ENCODE measurements around the gene SF3A1.

SF3A1 gene

GRCh38 chr22:30294830-30295229 is 61.9 kb downstream of the SF3A1 start:
- in situ Hi-C loops (cut with MboI; ENCODE audit: low sequenced_read_pairs, unreplicated experiment), result no loop called here
- no peak for DNase-seq (ENCODE audit: low spot score)
- no peak for TF ChIP-seq CTCF (IDR thresholded peaks at IDR 0.05; ENCODE audit: borderline replicate concordance, control extremely low read depth, extremely low read depth, insufficient read depth, missing control alignments)

GRCh38 chr22:30294066-30294465 is 62.6 kb downstream of the SF3A1 start:
- in situ Hi-C loops (cut with MboI; ENCODE audit: low sequenced_read_pairs, unreplicated experiment), result no loop called here
- no peak for DNase-seq (ENCODE audit: low spot score)
- TF ChIP-seq CTCF (IDR thresholded peaks at IDR 0.05; ENCODE audit: borderline replicate concordance, control extremely low read depth, extremely low read depth, insufficient read depth, missing control alignments), result no peak

- TF ChIP-seq CTCF (IDR thresholded peaks at IDR 0.05; ENCODE audit: borderline replicate concordance, control extremely low read depth, extremely low read depth, insufficient read depth, missing control alignments), result no peak
- no peak for DNase-seq (ENCODE audit: low spot score)
- in situ Hi-C loops (cut with MboI; ENCODE audit: low sequenced_read_pairs, unreplicated experiment), result no loop called here
These were observed 63.7 kb downstream of the SF3A1 start for GRCh38 chr22:30293026-30293425.

DNA sequence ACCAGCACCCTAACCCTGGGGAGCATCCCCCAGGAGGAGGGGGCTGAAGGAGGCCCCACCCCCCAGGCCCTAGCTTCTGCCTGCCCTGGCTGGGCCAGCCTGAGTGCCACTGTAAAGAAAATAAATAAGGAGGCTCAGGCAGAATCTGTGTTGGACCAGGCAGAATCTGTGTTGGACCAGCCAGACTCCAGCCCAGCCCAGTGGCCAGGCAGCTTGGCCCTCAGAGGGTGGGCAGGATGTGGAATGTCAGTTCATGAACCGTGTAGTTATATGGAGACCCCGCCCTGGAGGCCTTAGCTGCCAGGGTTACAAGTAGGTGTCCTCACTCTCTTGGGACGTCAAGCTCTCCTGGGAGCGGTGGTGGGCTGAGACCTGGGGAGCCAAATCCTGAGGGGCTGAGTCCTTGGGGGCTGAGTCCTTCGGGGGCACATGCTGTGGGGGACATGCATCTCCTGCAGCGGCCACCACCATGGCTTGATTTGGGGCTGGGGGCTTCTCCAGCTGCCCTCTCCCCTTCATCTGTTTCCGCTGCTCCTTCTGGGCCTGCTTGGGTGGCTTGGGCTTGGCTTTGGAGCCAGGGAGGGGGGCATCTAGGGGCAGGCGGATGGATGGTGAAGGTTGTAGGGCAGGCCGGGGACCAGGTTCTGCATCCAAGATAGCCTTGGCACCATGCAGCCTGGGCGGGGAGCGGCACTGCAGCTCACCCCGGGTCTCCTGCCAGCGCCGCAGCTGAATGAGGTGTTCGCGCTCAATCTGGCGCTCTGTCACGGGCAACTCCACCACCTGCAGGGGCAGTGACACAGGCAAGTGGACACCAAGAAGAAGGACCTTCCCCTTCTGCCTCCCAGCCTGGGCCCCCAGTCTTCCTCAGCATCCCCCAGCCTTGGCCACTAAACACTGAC is 64.4 kb downstream of the SF3A1 start:
- TF ChIP-seq CTCF (IDR thresholded peaks at IDR 0.05; ENCODE audit: borderline replicate concordance, control extremely low read depth, extremely low read depth, insufficient read depth, missing control alignments), result no peak
- in situ Hi-C loops (cut with MboI; ENCODE audit: low sequenced_read_pairs, unreplicated experiment), result no loop called here
- DNase-seq (ENCODE audit: low spot score), result no peak

DNA sequence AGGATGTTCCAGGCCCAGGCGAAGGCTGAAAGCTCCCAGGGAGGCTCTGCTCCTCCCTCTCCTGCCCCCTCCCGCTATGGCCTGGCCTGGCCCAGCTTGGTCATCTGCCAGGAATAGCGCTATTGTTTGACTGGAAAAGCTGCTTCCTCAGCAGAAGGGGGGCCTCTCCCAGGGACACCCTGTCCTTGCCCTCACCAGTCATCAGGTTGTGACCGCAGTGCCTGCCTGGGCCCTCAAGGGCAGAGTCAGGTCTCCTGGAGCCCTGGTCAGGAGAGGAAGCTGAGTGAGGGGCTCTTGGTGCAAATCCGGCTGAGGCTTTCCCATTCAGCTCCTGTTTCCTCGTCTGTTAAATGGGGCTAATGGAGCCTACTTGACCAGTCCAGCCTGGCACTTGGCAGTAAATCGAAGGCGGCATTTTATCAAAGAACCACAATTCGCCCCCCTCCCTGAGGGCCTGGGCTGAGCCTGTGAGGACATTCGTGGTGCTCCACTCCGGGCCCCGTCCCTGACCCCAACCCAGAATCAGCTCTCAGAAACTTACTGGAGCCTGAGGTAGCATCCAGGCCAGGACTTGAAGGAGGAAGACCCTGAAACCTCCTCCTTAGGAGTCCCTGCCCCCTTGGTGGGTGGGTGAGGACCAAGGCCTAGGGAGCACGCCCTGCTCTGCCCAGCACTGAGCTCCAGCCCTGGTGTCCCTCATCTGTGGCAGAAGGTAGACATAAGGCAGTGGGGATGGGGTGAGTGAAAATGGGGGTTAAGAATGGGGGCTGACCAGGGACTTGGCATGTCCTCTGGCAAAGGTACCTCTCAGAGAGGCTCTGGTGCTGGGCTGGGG is 65.4 kb downstream of the SF3A1 start:
- in situ Hi-C loops (cut with MboI; ENCODE audit: low sequenced_read_pairs, unreplicated experiment), result no loop called here
- no peak for TF ChIP-seq CTCF (IDR thresholded peaks at IDR 0.05; ENCODE audit: borderline replicate concordance, control extremely low read depth, extremely low read depth, insufficient read depth, missing control alignments)
- no peak for DNase-seq (ENCODE audit: low spot score)

GRCh38 chr22:30290342-30291057 is 66.2 kb downstream of the SF3A1 start:
- peak; percentile 61 for DNase-seq (ENCODE audit: low spot score)
- TF ChIP-seq CTCF (IDR thresholded peaks at IDR 0.05; ENCODE audit: borderline replicate concordance, control extremely low read depth, extremely low read depth, insufficient read depth, missing control alignments), result no peak
- in situ Hi-C loops (cut with MboI; ENCODE audit: low sequenced_read_pairs, unreplicated experiment), result no loop called here

All from GM13976 (cell line).